HG03045 (cell line): ENCODE results near the gene AMACR.

Experiments
- ATAC-seq: cut with Tn5 transposase; IDR thresholded peaks from one replicate; pipeline ENCODE4 v1.9.1; 2021; ENCODE audit warnings: mild to moderate bottlenecking, moderate library complexity; ENCODE audit not compliant: unreplicated experiment

AMACR gene

GRCh38 chr5:34007621-34008600, at the start of gene AMACR:
Gene AMACR (minus strand): TSS chr5:34008050. CDS start chr5:34008019, 31 bp downstream.
- peak; percentile 90 for ATAC-seq

- ATAC-seq, result no peak
These were observed 49.7 kb upstream of the AMACR start for GRCh38 chr5:34057569-34057968.

- ATAC-seq, result no peak
These were observed 49.3 kb upstream of the AMACR start for GRCh38 chr5:34057118-34057517.

- ATAC-seq, result no peak
These were observed 47.8 kb upstream of the AMACR start for GRCh38 chr5:34055667-34056066.

- no peak for ATAC-seq
These were observed 46.5 kb upstream of the AMACR start for GRCh38 chr5:34054400-34054729.

- ATAC-seq, result no peak
These were observed 45.9 kb upstream of the AMACR start for GRCh38 chr5:34053571-34054399.

GRCh38 chr5:34053133-34053532, 45.3 kb upstream of the AMACR start:
- ATAC-seq, result no peak

- no peak for ATAC-seq
These were observed 43.6 kb upstream of the AMACR start for GRCh38 chr5:34051374-34051980.

GRCh38 chr5:34047774-34048572, 40.1 kb upstream of the AMACR start:
- no peak for ATAC-seq

GRCh38 chr5:34047143-34047542, 39.3 kb upstream of the AMACR start:
- no peak for ATAC-seq

- no peak for ATAC-seq
These were observed 38.1 kb upstream of the AMACR start for GRCh38 chr5:34045996-34046395.

- no peak for ATAC-seq
These were observed 37.2 kb upstream of the AMACR start for GRCh38 chr5:34045023-34045422.

- ATAC-seq, result no peak
These were observed 35.4 kb upstream of the AMACR start, which contains the start of gene C1QTNF3 for GRCh38 chr5:34043099-34043876. Gene C1QTNF3 (minus strand): TSS chr5:34043213. CDS start chr5:34043125, 88 bp downstream.

GRCh38 chr5:34042321-34042720, 34.5 kb upstream of the AMACR start:
- ATAC-seq, result no peak

- no peak for ATAC-seq
These were observed 33.6 kb upstream of the AMACR start for GRCh38 chr5:34041247-34041972.

GRCh38 chr5:34040472-34040871, 32.6 kb upstream of the AMACR start:
- ATAC-seq, result no peak

- ATAC-seq, result no peak
These were observed 31.7 kb upstream of the AMACR start for GRCh38 chr5:34039398-34040157.

GRCh38 chr5:34038838-34039237, 31.0 kb upstream of the AMACR start:
- no peak for ATAC-seq
